WTC11 (cell line): Measurements from ENCODE around the gene TMEM218. TPM values are rescaled to one million over a fixed set of nuclear protein-coding genes. Genes with fewer than 3 reads are reported as not detected.
A peak's percentile ranks its signal among the peaks of the same experiment; 100 is the strongest.

Source experiments
- ATAC-seq: fragments of 200-7000 bp; cut with Tn5 transposase; 2 replicates; pipeline ENCODE4 v1.10.0; 2021; ENCODE audit warnings: mild to moderate bottlenecking, moderate library complexity
- CTCF ChIA-PET: fragments of 300-600 bp; sonication (Branson Sonifier 250); formaldehyde crosslinking; loops from one replicate; lab custom pipeline; 2021; ENCODE audit warnings: antibody characterized with exemption; lab: Charles Lee
- POLR2A ChIA-PET: fragments of 350-600 bp; sonication (Branson Sonifier 250); formaldehyde crosslinking; loops from one replicate; lab custom pipeline; 2021; ENCODE audit warnings: antibody characterized with exemption; lab: Charles Lee
- DNase-seq: peaks from one replicate; pipeline ENCODE4 v3.0.0; 2021; ENCODE audit warnings: low spot score
- H3K27ac Mint-ChIP-seq: 2 replicates; pipeline ENCODE4 v1.8.0; 2021; ENCODE audit warnings: mixed read lengths
- H3K27me3 Mint-ChIP-seq: 2 replicates; pipeline ENCODE4 v1.8.0; 2021; ENCODE audit warnings: low read depth, mild to moderate bottlenecking, moderate library complexity, mixed read lengths
- H3K36me3 Mint-ChIP-seq: 2 replicates; pipeline ENCODE4 v1.8.0; 2021; ENCODE audit warnings: mixed read lengths
- H3K4me1 Mint-ChIP-seq: 2 replicates; pipeline ENCODE4 v1.8.0; 2022; ENCODE audit warnings: mixed read lengths
- H3K4me3 Mint-ChIP-seq: 2 replicates; pipeline ENCODE4 v1.8.0; 2021; ENCODE audit warnings: mild to moderate bottlenecking, moderate library complexity, mixed read lengths
- H3K9me3 Mint-ChIP-seq: 2 replicates; pipeline ENCODE4 v1.8.0; 2021; ENCODE audit warnings: mixed read lengths
- ATF3 ChIP-seq: sonication (generic); formaldehyde crosslinking; conservative IDR thresholded peaks from 2 replicates; pipeline ENCODE4 v1.8.1; 2022; ENCODE audit warnings: mild to moderate bottlenecking, missing genetic modification reagents
- ATF6 ChIP-seq: sonication (generic); formaldehyde crosslinking; IDR thresholded peaks from 2 replicates; pipeline ENCODE4 v1.8.1; 2023; ENCODE audit warnings: mild to moderate bottlenecking, missing genetic modification reagents
- CREB1 ChIP-seq: sonication (generic); formaldehyde crosslinking; IDR thresholded peaks from 2 replicates; pipeline ENCODE4 v1.8.0; 2023; ENCODE audit warnings: mild to moderate bottlenecking, missing genetic modification reagents
- CTCF ChIP-seq: fragments of 200-600 bp; IDR thresholded peaks from 2 replicates; pipeline ENCODE4 v1.8.0; 2022; ENCODE audit warnings: antibody characterized with exemption
- E2F5 ChIP-seq: sonication (generic); formaldehyde crosslinking; IDR thresholded peaks from 2 replicates; pipeline ENCODE4 v1.8.1; 2022; ENCODE audit warnings: mild to moderate bottlenecking, moderate library complexity, missing genetic modification reagents
- ERG ChIP-seq: fragments of 250-450 bp; sonication (Bioruptor Pico); IDR thresholded peaks from 2 replicates; pipeline ENCODE4 v1.8.0; 2021; ENCODE audit warnings: mild to moderate bottlenecking
- FOXK1 ChIP-seq: sonication (generic); formaldehyde crosslinking; IDR thresholded peaks from 2 replicates; pipeline ENCODE4 v1.8.0; 2022; ENCODE audit warnings: mild to moderate bottlenecking, moderate library complexity, missing genetic modification reagents
- FOXP1 ChIP-seq: sonication (generic); formaldehyde crosslinking; IDR thresholded peaks from 2 replicates; pipeline ENCODE4 v1.8.0; 2022; ENCODE audit warnings: missing genetic modification reagents, mild to moderate bottlenecking, moderate library complexity, borderline replicate concordance
- MXD4 ChIP-seq: fragments of 250-450 bp; sonication (Bioruptor Pico); IDR thresholded peaks from 2 replicates; pipeline ENCODE4 v1.8.0; 2021; ENCODE audit warnings: mild to moderate bottlenecking, moderate library complexity, borderline replicate concordance
- MYBL2 ChIP-seq: sonication (generic); formaldehyde crosslinking; IDR thresholded peaks from 2 replicates; pipeline ENCODE4 v1.8.1; 2023; ENCODE audit warnings: mild to moderate bottlenecking, moderate library complexity, missing genetic modification reagents
- PRRX2 ChIP-seq: fragments of 250-450 bp; sonication (Bioruptor Pico); IDR thresholded peaks from 2 replicates; pipeline ENCODE4 v1.8.0; 2021; ENCODE audit warnings: mild to moderate bottlenecking
- SMAD3 ChIP-seq: sonication (generic); formaldehyde crosslinking; IDR thresholded peaks from 2 replicates; pipeline ENCODE4 v1.8.0; 2022; ENCODE audit warnings: missing genetic modification reagents, mild to moderate bottlenecking, borderline replicate concordance
- SP1 ChIP-seq: sonication (generic); formaldehyde crosslinking; conservative IDR thresholded peaks from 2 replicates; pipeline ENCODE4 v1.8.1; 2022; ENCODE audit warnings: missing genetic modification reagents
- STAT6 ChIP-seq: sonication (generic); formaldehyde crosslinking; conservative IDR thresholded peaks from 2 replicates; pipeline ENCODE4 v1.8.1; 2023; ENCODE audit warnings: mild to moderate bottlenecking, low read depth, missing genetic modification reagents, moderate library complexity
- TCF7 ChIP-seq: sonication (generic); formaldehyde crosslinking; IDR thresholded peaks from 2 replicates; pipeline ENCODE4 v1.8.0; 2022; ENCODE audit warnings: mild to moderate bottlenecking, low read depth, missing genetic modification reagents, moderate library complexity
- ZBTB21 ChIP-seq: sonication (generic); formaldehyde crosslinking; IDR thresholded peaks from 2 replicates; pipeline ENCODE4 v1.8.1; 2023; ENCODE audit warnings: mild to moderate bottlenecking, missing genetic modification reagents, borderline replicate concordance
- ZNF121 ChIP-seq: sonication (generic); formaldehyde crosslinking; IDR thresholded peaks from 2 replicates; pipeline ENCODE4 v1.8.0; 2023; ENCODE audit warnings: missing genetic modification reagents
- ZNF263 ChIP-seq: sonication (generic); formaldehyde crosslinking; IDR thresholded peaks from 2 replicates; pipeline ENCODE4 v1.8.1; 2022; ENCODE audit warnings: low read depth, mild to moderate bottlenecking, moderate library complexity, missing genetic modification reagents
- ZNF423 ChIP-seq: fragments of 250-450 bp; sonication (Bioruptor Pico); IDR thresholded peaks from 2 replicates; pipeline ENCODE4 v2.1.2; 2022; ENCODE audit warnings: mild to moderate bottlenecking, moderate library complexity
- ZNF512 ChIP-seq: sonication (generic); formaldehyde crosslinking; IDR thresholded peaks from 2 replicates; pipeline ENCODE4 v1.8.1; 2022; ENCODE audit warnings: missing genetic modification reagents, borderline replicate concordance
- total RNA-seq: library from RNA; stranded (reverse); gene quantifications from 3 replicates; pipeline ENCODE4 v1.2.3, GENCODE V29; 2021

The TMEM218 gene
- total RNA-seq, 1 experiment from 2014 or later: 10.3 TPM

GRCh38 chr11:125112208-125112604, 780 bp upstream of the TMEM218 start:
- Mint-ChIP-seq H3K27me3 (peaks cover 6% of the 10 kb centered on the region), H3K9me3 (peaks cover 16% of the 10 kb centered on the region), H3K4me1 (peaks cover 14% of the 10 kb centered on the region), H3K27ac (peak overlapping the region; percentile 23; the same call in 1 of the 2 replicates), H3K4me3 (peak overlapping the region; percentile 98), H3K36me3 (peaks cover 5% of the 10 kb centered on the region)
- POLR2A ChIA-PET: interaction anchor here (0.9 to 1.0 kb wide), 3 partner anchors 21 to 259 kb away, joined by 3 read pairs; no protein-coding TSS in a partner anchor
- DNase-seq: no peak
- ATAC-seq: no peak
- TF ChIP-seq ERG (CRISPR knock-in tag): no peak
- no peak for TF ChIP-seq SMAD3 (CRISPR knock-in tag)
- TF ChIP-seq FOXP1: no peak
- no peak for TF ChIP-seq E2F5 (CRISPR knock-in tag)
- TF ChIP-seq FOXK1 (CRISPR knock-in tag): no peak
- TF ChIP-seq ZNF423 (CRISPR knock-in tag): no peak
- TF ChIP-seq PRRX2 (CRISPR knock-in tag): no peak
- no peak for TF ChIP-seq TCF7 (CRISPR knock-in tag)
- no peak for TF ChIP-seq STAT6 (CRISPR knock-in tag)
- no peak for TF ChIP-seq ZNF263 (CRISPR knock-in tag)
- no peak for TF ChIP-seq MYBL2
- TF ChIP-seq, all 79 proteins: peak for 0
- CTCF ChIA-PET: interaction anchor here (0.7 to 4.3 kb wide), 18 partner anchors 12 to 478 kb away, joined by 3 to 45 read pairs (median 4); no protein-coding TSS in a partner anchor

GRCh38 chr11:125111001-125111342, 454 bp downstream of the TMEM218 start:
- H3K36me3 Mint-ChIP-seq: peaks cover 17% of the 10 kb centered on the region
- no peak for TF ChIP-seq ATF6
- no peak for TF ChIP-seq ZBTB21
- no peak for TF ChIP-seq ZNF121 (CRISPR knock-in tag)
- TF ChIP-seq CTCF: no peak
- TF ChIP-seq ZNF512 (CRISPR knock-in tag): no peak
- TF ChIP-seq ATF3: no peak
- TF ChIP-seq MXD4 (CRISPR knock-in tag): no peak
- TF ChIP-seq E2F5 (CRISPR knock-in tag): no peak
- TF ChIP-seq SP1 (CRISPR knock-in tag): no peak
- no peak for TF ChIP-seq CREB1 (CRISPR knock-in tag)
- TF ChIP-seq, all 79 proteins: peak for 0
- Mint-ChIP-seq H3K4me3 (peak overlapping the region; percentile 98), H3K9me3 (peaks cover 29% of the 10 kb centered on the region), H3K27ac (peak overlapping the region; percentile 98), H3K4me1 (peaks cover 17% of the 10 kb centered on the region), H3K27me3 (no peaks in the 10 kb centered on the region; the same call in 1 of the 2 replicates)
- ChIA-PET CTCF (interaction anchor here (0.5 to 4.3 kb wide), 18 partner anchors 13 to 941 kb away, joined by 3 to 45 read pairs (median 4); no protein-coding TSS in a partner anchor), POLR2A (interaction anchor here (0.6 to 1.1 kb wide), 3 partner anchors 14 to 260 kb away, joined by 3 read pairs; no protein-coding TSS in a partner anchor)
- DNase-seq (peak; percentile 24), ATAC-seq (peak; percentile 7)
